ENCODE results near the gene IL1RAPL1.
"Not testable (repeated sequence)": the region's sequence is repeated elsewhere in the genome, so short reads cannot be mapped to it uniquely, and the experiment has no call there.

Gene IL1RAPL1

DNA sequence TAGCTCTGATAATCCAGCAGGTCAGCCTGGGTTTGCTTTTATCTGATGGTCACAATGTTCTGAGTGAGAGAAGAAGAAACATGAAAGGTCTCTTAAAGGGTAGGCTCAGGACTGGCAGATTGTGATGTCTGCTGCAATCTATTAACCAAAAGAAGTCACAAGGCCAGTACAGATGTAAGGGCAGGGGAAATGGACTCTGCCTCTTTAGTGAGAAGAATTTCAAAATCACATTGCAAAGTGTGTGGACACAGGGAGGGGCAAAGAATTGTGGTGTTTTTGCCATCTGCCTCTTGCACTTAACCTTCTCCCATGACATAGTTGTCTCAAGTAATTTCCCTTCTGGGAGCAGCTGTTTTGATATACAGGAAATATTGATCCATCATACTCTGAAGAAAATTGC, 40.9 kb downstream of the IL1RAPL1 start:
- no peak for DNase-seq (ENCODE audit: low spot score)

DNA sequence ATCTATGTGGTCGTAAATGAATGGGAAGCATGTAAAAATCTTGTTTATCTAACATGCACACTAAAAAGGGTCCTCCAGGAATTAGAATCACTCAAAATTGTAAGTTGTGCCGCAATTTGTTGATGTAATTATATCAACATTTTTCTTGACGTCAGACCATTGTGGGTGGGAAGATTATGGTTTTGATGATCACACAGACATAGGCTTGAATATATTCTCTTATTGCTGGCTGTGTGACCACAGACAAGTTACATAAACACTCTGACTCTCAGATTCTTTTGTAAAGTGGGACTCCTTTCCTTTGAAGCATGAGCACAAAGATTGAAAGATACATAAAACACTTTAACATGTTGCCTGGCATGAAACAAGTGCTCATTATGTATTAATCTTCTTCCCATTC, 51.5 kb downstream of the IL1RAPL1 start:
- no peak for DNase-seq (ENCODE audit: low spot score)

DNA sequence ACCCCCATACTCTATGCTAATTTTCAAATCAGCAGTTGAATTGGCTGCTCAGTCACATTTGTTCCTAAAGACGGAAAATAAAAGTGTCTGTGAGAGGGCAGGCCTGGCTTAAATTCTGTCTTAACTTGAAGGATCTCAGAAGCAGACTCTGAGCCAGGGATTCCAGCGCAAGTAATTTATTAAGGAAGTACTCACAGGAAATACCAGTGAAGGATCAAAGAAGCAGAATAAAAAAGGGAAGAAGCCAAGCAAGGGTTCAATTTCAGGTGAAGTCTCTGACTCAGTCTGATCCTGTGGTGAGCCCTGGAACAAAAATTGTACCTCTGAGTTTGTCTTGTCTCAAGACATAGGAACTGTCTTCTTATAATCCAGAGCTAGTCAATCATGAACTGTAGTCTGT, 52.2 kb downstream of the IL1RAPL1 start:
- no peak for DNase-seq (ENCODE audit: low spot score)

DNA sequence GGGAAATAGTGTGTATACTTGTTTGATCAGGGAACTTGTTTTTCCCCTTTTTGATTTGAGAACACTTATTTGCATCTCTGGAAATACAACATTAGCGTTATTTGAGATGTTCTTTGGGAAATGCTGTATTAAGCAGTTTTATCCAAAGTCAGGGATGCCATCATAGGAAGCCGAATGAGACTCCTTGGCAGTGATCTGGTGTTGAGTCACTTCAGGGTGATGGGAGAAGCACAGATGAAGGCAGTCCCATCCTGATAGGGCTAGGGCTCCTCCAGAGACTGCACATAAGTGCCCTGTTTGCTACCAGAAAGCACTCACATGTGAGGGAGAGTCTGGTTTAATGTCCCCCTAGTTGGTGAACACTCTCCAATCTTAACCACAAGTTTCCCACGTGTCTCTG, 62.3 kb downstream of the IL1RAPL1 start:
- peak; percentile 9 for DNase-seq (ENCODE audit: low spot score)

DNA sequence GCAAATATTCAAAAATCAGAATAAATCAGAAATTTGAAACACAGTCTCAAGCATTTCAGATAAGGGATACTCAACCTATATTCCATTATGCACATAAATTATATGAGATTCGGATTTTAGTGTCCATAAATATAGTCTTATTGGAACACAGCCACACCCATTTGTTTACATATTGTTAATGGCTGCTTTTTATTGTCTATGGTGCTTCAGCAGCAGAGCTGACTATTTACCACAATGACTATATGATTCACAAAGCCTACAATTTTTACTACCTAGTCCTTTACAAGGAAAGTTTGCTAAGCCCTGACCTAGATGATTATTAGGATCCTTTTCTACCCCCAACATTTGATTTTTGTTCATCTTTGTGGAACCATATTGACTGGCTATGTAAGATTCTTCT, 63.9 kb downstream of the IL1RAPL1 start:
- DNase-seq (ENCODE audit: low spot score) = no peak

DNA sequence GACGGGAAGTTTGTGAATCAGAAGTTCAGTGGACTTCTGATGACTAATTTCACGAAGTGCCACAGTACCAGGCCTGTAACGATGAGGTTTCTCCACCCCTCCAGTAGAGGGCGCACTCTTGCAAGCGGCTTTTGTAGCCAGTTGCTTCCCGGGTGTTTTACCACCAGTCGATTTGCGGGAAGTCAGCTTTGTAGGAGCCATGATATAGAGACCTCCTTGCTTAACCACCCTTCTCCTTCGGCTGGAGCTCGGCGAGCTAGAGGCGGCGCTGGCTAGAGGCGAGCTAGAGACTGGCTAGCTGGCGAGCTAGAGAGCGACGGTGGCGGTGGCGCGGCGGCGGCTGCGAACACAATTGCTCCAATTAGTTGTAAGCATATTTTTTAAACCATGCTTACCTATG, 72.0 kb downstream of the IL1RAPL1 start:
- no peak for DNase-seq (ENCODE audit: low spot score)

DNA sequence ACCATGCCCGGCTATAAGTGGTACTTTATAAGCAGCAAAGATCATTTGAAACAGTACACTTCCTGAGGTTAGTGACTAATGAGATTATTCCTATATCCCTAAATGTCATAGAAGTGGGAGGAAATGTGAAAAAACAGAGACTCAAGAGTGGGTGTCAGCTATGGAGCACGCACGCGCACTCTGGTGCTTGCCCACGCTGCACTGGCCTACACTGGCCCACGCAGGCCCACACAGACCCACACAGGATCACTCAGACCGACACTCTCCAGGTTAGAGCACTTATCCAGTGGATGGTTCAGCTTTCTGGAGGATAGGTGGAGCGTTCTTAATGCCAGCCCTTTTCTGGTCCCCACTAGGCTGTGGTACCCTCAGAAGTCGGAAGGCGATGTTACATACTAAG, 78.5 kb downstream of the IL1RAPL1 start:
- DNase-seq (ENCODE audit: low spot score) = no peak

DNA sequence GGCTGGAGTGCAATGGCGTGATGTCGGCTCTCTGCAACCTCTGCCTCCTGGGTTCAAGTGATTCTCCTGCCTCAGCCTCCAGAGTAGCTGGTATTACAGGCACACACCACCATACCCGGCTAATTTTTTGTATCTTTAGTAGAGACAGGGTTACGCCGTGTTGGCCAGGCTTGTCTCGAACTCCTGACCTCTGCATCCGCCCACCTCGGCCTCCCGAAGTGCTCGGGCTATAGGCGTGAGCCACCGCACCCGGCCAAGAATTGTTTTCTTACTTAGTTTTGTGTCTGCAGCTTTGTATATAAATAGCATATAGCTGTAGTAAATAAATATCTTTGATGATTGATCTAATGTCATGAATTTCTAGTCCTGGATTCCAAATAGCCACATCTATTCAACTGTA, 81.1 kb downstream of the IL1RAPL1 start:
- no peak for DNase-seq (ENCODE audit: low spot score)

DNA sequence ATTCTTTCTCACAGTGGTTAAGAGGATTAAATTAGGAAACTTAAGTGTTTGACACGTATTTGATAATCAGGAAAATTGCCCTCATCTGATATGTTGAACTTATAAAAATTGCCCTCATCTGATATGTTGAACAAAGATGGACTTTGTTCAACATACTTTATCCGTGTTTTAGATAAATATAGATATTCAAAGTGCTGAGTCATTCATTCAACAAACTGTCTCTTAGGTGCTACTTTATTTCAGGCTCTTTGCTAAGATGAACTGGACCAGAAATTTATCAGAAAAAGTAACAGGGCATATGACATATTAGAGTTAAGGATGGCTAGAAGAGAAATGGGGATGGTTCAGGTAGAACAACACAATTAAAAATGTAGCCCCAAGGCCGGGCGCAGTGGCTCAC, 81.7 kb downstream of the IL1RAPL1 start:
- no peak for DNase-seq (ENCODE audit: low spot score)

DNA sequence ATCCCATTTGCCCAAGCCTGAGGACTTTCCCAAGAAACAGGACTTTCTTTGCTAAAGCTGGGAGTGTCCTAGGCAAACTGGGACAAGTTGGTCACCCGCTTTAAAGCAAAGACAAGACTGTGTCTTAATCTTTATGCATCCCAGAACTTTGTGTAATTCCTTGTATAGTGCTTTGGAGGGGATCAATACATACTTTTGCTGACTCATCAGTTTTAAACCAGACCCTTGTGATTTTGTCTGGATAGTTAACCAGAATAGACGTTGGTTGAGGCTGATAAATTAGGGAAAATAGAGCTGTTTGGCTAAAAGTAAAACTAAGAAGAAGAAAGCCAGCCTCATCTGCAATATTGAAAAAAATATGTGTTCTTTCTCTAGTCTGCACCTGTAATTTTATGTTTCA, 82.8 kb downstream of the IL1RAPL1 start:
- no peak for DNase-seq (ENCODE audit: low spot score)

DNA sequence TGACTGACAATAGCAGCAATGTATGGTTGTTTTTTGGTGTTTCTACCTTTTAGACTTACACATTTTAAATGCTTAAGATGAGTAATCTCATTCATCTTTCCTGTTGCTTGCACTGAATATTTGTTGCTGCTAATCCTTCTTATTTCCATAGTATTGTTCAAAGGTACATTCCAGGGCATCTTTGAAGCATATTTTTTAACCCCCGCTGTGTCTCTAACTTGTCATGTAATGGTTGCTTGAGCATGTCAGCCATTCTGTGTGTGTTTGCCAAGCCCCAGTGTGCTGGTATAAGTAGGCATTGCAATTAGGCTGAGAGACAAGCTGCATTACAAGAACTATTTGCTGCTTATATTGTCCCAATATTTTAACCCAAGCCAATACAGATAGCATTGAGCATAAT, 87.9 kb downstream of the IL1RAPL1 start:
- DNase-seq (ENCODE audit: low spot score) = no peak

DNA sequence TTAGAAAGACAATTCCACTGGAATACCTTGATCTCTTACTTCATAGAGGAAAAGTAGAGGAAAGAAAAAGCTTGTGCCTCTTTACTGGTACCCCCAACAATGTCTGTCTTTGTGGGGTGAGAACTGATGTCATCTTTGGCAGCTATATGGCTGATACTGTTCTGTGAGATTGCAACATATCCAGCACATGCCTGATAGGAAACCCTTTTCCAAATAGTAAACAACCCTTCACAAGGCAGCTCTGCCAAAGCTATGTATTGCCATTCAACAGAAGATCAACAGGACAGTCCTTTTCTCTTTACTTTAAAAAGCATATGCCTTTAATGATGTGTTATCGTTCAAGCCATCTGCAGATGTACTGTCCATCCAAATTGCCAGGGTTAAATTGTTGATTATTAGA, 105.9 kb downstream of the IL1RAPL1 start:
- DNase-seq (ENCODE audit: low spot score) = no peak

DNA sequence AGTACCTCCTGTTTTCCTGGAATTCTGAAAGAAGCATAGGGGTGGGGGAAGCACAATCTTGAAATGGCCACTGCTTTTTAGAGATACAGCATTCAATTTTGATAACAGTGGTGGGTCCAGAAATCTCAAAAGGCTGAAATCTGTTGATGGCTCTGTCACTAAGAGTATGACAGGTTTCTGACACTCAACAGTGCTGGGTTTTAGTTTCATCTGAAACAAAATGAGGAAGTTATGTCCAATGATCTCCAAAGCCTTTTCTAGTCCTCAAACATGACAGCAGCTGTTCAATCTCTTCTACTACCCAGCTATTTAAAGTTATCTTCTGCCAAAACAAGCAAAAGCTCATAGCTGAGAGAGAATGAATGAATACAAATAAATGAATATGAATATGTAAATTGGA, 110.5 kb downstream of the IL1RAPL1 start:
- DNase-seq (ENCODE audit: low spot score) = no peak

DNA sequence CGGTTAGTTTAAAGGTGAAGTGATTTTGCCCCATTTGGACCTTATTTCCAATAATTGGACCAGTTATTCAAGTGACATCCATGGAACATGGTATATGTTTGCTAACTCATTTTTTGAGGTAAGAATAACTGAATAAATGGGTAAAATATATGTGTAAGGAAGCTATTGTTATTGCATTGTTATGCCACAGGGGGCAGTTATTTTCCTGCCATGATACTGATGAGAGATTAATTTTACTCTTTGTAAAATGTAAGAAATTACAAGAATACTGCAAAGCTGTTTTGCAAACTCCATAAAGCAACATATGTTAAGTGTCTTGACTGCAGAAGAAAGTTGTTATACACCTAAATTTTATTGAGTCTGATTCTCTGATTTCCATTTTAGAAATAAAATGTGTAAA, 114.0 kb downstream of the IL1RAPL1 start:
- no peak for DNase-seq (ENCODE audit: low spot score)

DNA sequence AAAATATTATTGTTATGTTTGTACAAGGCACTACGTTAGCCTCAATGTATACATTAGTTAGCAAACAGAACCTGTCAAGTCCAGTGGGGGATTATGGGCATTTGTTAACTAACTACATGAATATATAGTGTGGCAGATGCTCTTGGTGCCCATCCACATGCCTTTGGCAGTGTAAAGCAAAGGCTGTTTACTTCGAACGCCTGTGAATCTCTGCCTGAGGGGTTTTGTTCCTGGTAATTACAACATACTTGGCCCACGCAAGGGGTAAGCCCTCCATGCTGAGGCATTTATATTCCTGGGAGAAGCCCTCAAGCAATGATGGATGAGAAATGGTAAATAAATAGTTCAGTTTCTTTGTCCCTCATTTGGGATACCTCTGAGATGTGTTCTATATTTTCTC, 119.7 kb downstream of the IL1RAPL1 start:
- no peak for DNase-seq (ENCODE audit: low spot score)

DNA sequence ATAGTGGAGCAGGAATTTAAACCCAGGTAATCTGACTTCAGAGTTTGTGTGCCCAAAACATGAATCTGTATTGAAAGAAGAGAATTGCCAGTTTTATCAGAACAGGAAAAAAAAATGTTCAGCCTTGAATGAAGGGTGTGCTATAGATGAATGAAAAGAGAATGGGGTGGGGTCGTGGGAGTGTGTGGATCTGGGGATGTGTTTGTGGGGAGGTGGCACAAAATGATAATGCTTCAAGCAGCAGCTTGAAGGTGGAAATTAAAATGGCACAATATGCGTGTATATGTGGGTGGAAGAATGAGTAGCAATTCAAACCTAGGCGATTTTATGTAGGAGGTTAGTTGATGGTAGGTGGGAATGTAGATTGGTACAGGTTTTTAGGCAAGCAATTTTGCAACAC, 122.2 kb downstream of the IL1RAPL1 start:
- DNase-seq (ENCODE audit: low spot score) = no peak

DNA sequence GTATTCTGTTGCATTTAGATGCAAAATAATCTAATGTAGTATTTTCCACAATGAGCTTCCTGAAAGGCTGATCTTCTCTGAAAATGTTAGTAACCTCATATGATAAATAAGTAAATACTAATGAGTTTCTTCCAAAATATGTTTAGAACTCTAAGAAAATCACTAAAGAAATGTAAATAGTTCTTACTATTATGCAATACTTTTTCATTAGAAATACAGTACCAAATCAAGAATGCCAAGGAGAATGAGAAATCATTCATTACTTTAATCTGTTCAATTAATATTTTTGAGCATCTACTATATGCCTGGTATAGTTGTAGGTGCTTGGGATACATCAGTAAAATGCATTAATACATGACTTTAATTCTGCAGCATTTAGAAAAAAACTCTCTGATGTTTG, 130.6 kb downstream of the IL1RAPL1 start:
- DNase-seq (ENCODE audit: low spot score) = no peak

DNA sequence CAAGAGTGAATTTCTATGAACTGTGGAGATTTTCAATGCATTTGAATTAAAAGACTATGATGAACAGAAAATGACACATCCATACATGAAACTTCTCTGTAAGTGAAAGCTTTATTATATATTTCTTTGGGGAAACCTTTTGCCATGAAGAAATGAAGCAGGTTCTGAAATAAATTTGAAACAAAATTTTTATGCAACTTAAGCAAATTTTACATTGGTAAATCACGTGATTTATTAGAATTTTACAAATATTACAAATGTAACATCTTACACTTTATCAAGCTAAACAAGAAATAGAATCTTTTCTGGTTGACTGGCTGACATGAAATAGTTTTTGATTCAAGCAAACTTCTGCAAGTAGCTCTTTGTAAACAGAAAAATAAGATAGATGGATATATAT, 131.2 kb downstream of the IL1RAPL1 start:
- no peak for DNase-seq (ENCODE audit: low spot score)

DNA sequence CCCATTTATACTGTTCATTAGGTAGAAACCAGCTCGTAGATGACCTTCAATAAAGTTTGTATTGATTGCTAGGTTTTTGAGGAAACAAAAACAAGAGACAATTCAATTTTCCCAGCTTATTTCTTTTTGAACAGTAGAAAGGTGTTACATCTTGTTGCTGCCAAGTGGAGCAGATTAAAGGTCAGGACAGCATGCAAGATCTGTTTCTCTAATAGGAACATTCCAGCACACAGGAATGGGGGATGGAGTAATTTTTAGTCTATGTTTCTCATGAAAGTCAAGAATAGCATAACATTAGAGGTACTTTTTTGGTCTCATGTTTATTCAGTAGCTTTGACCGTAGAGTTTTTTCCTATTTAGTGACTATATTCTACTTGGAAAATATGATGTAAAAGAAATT, 132.4 kb downstream of the IL1RAPL1 start:
- DNase-seq (ENCODE audit: low spot score) = no peak

DNA sequence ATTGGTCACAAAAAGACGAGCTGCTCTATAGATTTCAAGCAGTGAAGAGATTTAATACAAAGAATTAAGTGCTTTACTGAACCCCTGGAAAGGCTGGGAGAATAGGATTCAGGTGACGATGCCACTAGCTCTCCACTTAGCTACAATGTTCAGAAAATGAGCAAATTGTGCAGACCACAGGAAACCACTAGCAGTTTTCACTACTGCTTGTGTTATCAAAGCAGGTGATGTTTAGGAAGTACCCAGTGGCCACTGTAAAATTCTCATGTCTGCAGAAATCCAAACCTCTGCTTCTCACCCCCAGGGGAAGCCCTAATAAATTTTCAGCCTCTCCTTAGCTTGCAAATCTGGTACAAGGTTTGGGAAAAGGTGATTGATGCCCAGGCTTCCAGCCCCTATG, 165.1 kb downstream of the IL1RAPL1 start:
- no peak for DNase-seq (ENCODE audit: low spot score)

DNA sequence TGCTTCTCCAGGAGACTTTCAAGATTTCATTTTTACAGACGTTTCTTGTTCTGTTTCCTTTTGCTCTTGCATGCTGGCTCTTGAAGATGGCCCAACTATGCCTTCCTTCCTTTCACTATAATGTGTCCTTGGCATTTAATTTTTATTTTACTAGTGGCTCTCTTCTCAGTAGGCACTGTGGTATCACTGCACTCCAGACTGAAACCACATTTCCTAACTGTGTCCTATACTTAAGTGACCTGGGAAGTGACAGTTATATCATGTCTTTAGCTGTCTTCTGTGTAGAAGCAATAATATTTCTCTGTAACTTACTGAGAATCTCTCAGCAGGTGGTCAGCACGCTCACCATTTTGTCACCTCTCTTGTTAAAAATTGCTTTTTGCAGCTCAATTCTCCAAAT, 168.9 kb downstream of the IL1RAPL1 start:
- no peak for DNase-seq (ENCODE audit: low spot score)

DNA sequence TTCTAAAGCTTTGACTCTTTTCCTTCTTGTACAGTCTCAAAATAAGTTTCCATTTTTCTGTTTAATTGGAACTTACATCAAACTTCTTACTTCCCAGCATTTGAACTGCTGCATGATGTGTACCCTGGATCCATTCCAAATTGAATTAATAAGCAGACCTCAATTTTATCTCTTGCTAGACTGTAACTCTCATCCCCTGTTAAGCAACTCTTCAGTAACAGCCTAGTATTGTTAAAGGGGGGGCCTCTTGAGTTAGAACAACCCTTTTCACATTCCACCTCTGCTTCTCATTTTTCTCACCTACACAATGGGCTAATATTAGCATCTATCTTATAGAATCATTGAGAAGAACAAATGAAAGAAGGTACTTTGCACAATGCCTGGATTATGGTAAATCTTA, 169.4 kb downstream of the IL1RAPL1 start:
- DNase-seq (ENCODE audit: low spot score) = no peak

DNA sequence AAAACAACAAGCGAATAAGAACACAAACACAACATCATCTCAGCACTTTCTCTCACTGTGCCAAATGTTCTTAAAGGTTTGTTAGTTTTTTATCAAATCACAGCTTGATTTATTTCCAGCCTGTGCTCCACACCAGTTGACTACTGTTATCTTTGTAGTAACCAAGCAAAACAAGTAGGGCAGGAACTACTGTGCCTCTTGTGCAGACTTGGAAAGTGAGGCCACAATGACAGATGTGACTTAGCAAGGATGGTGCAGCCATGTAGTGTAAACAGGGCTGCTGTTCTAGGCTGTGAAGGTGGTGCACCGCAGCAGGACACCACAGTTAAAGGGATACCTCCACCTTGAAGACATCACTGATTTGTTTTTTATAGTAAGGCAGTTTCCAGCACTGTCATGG, 170.0 kb downstream of the IL1RAPL1 start:
- no peak for DNase-seq (ENCODE audit: low spot score)

DNA sequence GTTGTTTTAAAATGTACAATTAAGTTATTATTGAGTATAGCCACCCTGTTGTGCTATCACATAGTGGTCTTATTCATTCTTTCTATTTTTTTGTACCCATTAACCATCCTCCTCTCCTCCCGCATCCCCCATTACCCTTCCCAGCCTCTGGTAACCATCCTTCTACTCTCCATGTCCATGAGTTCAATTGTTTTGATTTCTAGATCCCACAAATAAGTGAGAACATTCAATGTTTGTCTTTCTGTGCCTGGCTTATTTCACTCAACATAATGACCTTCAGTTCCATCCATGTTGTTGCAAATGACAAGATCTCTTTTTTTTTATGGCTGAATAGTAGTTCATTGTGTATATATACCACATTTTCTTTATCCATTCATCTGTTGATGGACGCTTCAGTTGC, 179.3 kb downstream of the IL1RAPL1 start:
- not testable (repeated sequence) for DNase-seq (ENCODE audit: low spot score)

DNA sequence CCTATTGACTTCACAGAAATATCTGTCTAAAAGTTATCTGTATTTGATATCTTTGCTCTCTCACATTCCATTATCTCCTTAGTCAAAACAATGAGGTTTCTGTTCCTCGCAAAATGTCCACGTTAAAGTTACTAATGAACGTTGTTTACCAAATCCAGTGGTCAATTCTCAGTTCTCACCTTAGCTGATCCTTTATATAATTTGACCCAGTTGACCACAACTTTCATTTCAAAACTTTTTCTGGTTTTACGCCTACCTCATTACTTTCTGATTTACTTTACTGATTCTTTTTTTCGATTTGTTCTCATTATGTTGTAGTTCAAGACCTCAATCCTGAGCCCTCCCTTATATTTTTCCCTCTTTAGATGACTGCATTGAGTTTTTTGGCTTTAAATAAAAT, 186.6 kb downstream of the IL1RAPL1 start:
- no peak for DNase-seq (ENCODE audit: low spot score)

Measured in AG08396 (cell line).